K562 (cell line): ENCODE data around the gene ENDOU. TPM values are rescaled to one million over a fixed set of nuclear protein-coding genes. Genes with fewer than 3 reads are reported as not detected.

Source experiments
- ARID2 ChIP-seq: fragments of 450-650 bp; IDR thresholded peaks from 2 replicates; pipeline ENCODE4 v1.6.1; 2017; ENCODE audit warnings: antibody characterized with exemption, mild to moderate bottlenecking
- ARNT ChIP-seq, 2 experiments: fragments of 450-650 bp; IDR thresholded peaks; 2 replicates each; pipeline ENCODE4 v1.6.1; 2016; ENCODE audit warnings: mild to moderate bottlenecking in 1 of 2
- BCL6 ChIP-seq: fragments of 250-450 bp; sonication (Bioruptor Pico); IDR thresholded peaks from 2 replicates; pipeline ENCODE4 v1.4.0; 2020
- BCOR ChIP-seq: fragments of 450-650 bp; IDR thresholded peaks from 2 replicates; pipeline ENCODE4 v1.6.1; 2016
- CTCF ChIP-seq, 3 experiments: IDR thresholded peaks in 2 of 3; conservative IDR thresholded peaks in 1 of 3; 2 replicates each; pipeline ENCODE4 v1.5.1; 2011 to 2012; ENCODE audit warnings: low read length in 3 of 3, mild to moderate bottlenecking in 3 of 3, control low read depth in 2 of 3, improper control_type of control experiment in 1 of 3, inconsistent platforms in 1 of 3, low read depth in 1 of 3, mixed read lengths in 1 of 3, moderate library complexity in 1 of 3; ENCODE audit not compliant: insufficient read depth in 2 of 3
- ETV1 ChIP-seq: fragments of 450-650 bp; conservative IDR thresholded peaks from 2 replicates; pipeline ENCODE4 v1.6.1; 2016; ENCODE audit warnings: missing genetic modification characterization, control low read depth, low read depth, missing compliant biosample characterization
- HNRNPL ChIP-seq: fragments of 200-400 bp; formaldehyde crosslinking; IDR thresholded peaks from 2 replicates; pipeline ENCODE4 v1.6.1; 2017; ENCODE audit warnings: low read depth, mild to moderate bottlenecking, low read length
- ID3 ChIP-seq, 2 experiments: fragments of 250-450 bp in 1 of 2; fragments of 450-650 bp in 1 of 2; sonication (Bioruptor Pico) in 1 of 2; IDR thresholded peaks; 2 replicates each; pipeline versions ENCODE4 v1.6.1 to v1.8.0; 2016 to 2021; ENCODE audit warnings: mild to moderate bottlenecking in 2 of 2, moderate library complexity in 2 of 2, missing compliant biosample characterization in 1 of 2, missing genetic modification characterization in 1 of 2
- LCOR ChIP-seq: sonication (generic); formaldehyde crosslinking; IDR thresholded peaks from 2 replicates; pipeline ENCODE4 v1.8.0; 2022; ENCODE audit warnings: mild to moderate bottlenecking, missing genetic modification reagents
- MED1 ChIP-seq: sonication (generic); formaldehyde crosslinking; IDR thresholded peaks from 2 replicates; pipeline ENCODE4 v1.8.1; 2023; ENCODE audit warnings: missing genetic modification reagents, borderline replicate concordance
- RBM25 ChIP-seq: fragments of 200-400 bp; formaldehyde crosslinking; IDR thresholded peaks from 2 replicates; pipeline ENCODE4 v1.6.1; 2018; ENCODE audit warnings: low read length, low read depth, moderate library complexity; ENCODE audit not compliant: severe bottlenecking
- RCOR1 ChIP-seq, 2 experiments: IDR thresholded peaks; 2 replicates each; pipeline ENCODE4 v1.6.1; 2012; ENCODE audit warnings: low read depth in 2 of 2, low read length in 2 of 2, borderline replicate concordance in 1 of 2, improper control_type of control experiment in 1 of 2
- RNF2 ChIP-seq: sonication (generic); IDR thresholded peaks from 2 replicates; pipeline ENCODE4 v1.6.1; 2016
- SIX5 ChIP-seq, 2 experiments: IDR thresholded peaks; 2 replicates each; pipeline ENCODE4 v1.6.1; 2011; ENCODE audit warnings: low read length in 2 of 2, borderline replicate concordance in 1 of 2, low read depth in 1 of 2, mild to moderate bottlenecking in 1 of 2, moderate library complexity in 1 of 2; ENCODE audit not compliant: insufficient read depth in 1 of 2
- SMARCA5 ChIP-seq: fragments of 450-650 bp; IDR thresholded peaks from 2 replicates; pipeline ENCODE4 v1.6.1; 2016
- SMC3 ChIP-seq: conservative IDR thresholded peaks from 2 replicates; pipeline ENCODE4 v1.6.1; 2011; ENCODE audit warnings: low read depth, low read length, improper control_type of control experiment; ENCODE audit not compliant: insufficient read depth
- TEAD4 ChIP-seq, 2 experiments: sonication (generic) in 1 of 2; formaldehyde crosslinking in 1 of 2; IDR thresholded peaks; 2 replicates each; pipeline versions ENCODE4 v1.6.1 to v1.8.0; 2012 to 2022; ENCODE audit warnings: borderline replicate concordance in 1 of 2, inconsistent platforms in 1 of 2, low read length in 1 of 2, mild to moderate bottlenecking in 1 of 2, missing genetic modification reagents in 1 of 2
- TFAP4 ChIP-seq: sonication (generic); formaldehyde crosslinking; IDR thresholded peaks from 2 replicates; pipeline ENCODE4 v1.8.0; 2022; ENCODE audit warnings: missing genetic modification reagents, mild to moderate bottlenecking, moderate library complexity, borderline replicate concordance
- TSC22D4 ChIP-seq: fragments of 450-650 bp; IDR thresholded peaks from 2 replicates; pipeline ENCODE4 v1.6.1; 2016; ENCODE audit warnings: missing genetic modification characterization, missing biosample characterization, control low read depth
- USF1 ChIP-seq: sonication (generic); formaldehyde crosslinking; IDR thresholded peaks from 2 replicates; pipeline ENCODE4 v1.9.0; 2022; ENCODE audit warnings: mild to moderate bottlenecking, missing genetic modification reagents
- ZBTB2 ChIP-seq: fragments of 450-650 bp; IDR thresholded peaks from 2 replicates; pipeline ENCODE4 v1.6.1; 2016; ENCODE audit warnings: antibody characterized with exemption
- ZFX ChIP-seq: sonication (generic); formaldehyde crosslinking; IDR thresholded peaks from 2 replicates; pipeline ENCODE4 v1.8.0; 2022; ENCODE audit warnings: mild to moderate bottlenecking, missing genetic modification reagents, moderate library complexity
- ZKSCAN1 ChIP-seq: fragments of 150-350 bp; IDR thresholded peaks from 2 replicates; pipeline ENCODE4 v1.6.1; 2016; ENCODE audit warnings: low read depth, low read length
- polyA plus RNA-seq, 8 experiments: library from polyadenylated mRNA; depleted of rRNA in 4 of 8; stranded (reverse) in 5 of 8; unstranded in 3 of 8; fragments of >200 nt; fragmentation: Nextera tagmentation in 2 of 8; fragmentation: Illumina TruSeq in 1 of 8; extraction: Ambion mirVana in 2 of 8; extraction: Trizol in 1 of 8; gene quantifications; 2 replicates each; pipeline versions ENCODE4 v1.2.1 to v1.2.3, GENCODE V29; 2011 to 2014; ENCODE audit warnings: inconsistent platforms in 1 of 8, missing spikeins in 1 of 8
- total RNA-seq, 7 experiments: library from RNA; depleted of rRNA in 6 of 7; stranded (reverse); fragments of >200 nt in 6 of 7; fragmentation: Illumina TruSeq in 2 of 7; extraction: Trizol in 2 of 7; gene quantifications; 2 replicates each; pipeline versions ENCODE4 v1.2.1 to v1.2.3, GENCODE V29; 2011 to 2021; ENCODE audit warnings: low replicate concordance in 1 of 7

The ENDOU gene
- total and polyA plus RNA-seq, 9 of the 15 experiments (the other 6 are each of a cell fraction or from before 2014, with no cell fraction given): 0.03 TPM; not detected in 8

GRCh38 chr12:47742253-47742825 lies 17.0 kb upstream of the ENDOU start (continued):
- 0 out of 2 replicates have a peak, but pooled peaks have one; percentile 49 for TF ChIP-seq LCOR (CRISPR knock-in tag)
- TF ChIP-seq SMC3: peak; percentile 93
- TF ChIP-seq ZFX (CRISPR knock-in tag): no peak
- TF ChIP-seq BCL6: no peak
- TF ChIP-seq SIX5 (IDR thresholded peaks at IDR 0.05; ENCODE audit: borderline replicate concordance in 1 of 2, insufficient read depth in 1 of 2, low read depth in 1 of 2, low read length in 2 of 2): no peak
- TF ChIP-seq ETV1: peak; percentile 37; the same call in 1 of the 2 replicates
- peak; percentile 93 to 98 (median 97) for TF ChIP-seq CTCF (IDR thresholded peaks at IDR 0.05 in 2 of 3, conservative IDR thresholded peaks at IDR 0.05 in 1 of 3; ENCODE audit: insufficient read depth in 2 of 3, low read depth in 1 of 3, low read length in 3 of 3)
- TF ChIP-seq TEAD4 (IDR thresholded peaks at IDR 0.05; ENCODE audit: low read length): peak; percentile 35; the same call in 1 of the 2 replicates
- TF ChIP-seq TEAD4 (CRISPR knock-in tag; IDR thresholded peaks at IDR 0.05; ENCODE audit: borderline replicate concordance): no peak
- peak; percentile 100 for TF ChIP-seq ZKSCAN1
- peak in 1 of 2 experiments; percentile 26; a peak in 1 of 4 replicates for TF ChIP-seq ARNT (IDR thresholded peaks at IDR 0.05)
- TF ChIP-seq MED1 (CRISPR knock-in tag): no peak
- peak; percentile 75; the same call in 1 of the 2 replicates for TF ChIP-seq SMARCA5
- no peak for TF ChIP-seq ID3 (CRISPR knock-in tag; IDR thresholded peaks at IDR 0.05)
- TF ChIP-seq ID3 (tag; IDR thresholded peaks at IDR 0.05): 0 out of 2 replicates have a peak, but pooled peaks have one; percentile 65
- peak; percentile 38; the same call in 1 of the 2 replicates for TF ChIP-seq USF1 (CRISPR knock-in tag)
- TF ChIP-seq ZBTB2: no peak
- peak; percentile 90 for TF ChIP-seq RBM25
- TF ChIP-seq ARID2: peak; percentile 76; the same call in 1 of the 2 replicates
- no peak for TF ChIP-seq HNRNPL
- peak; percentile 49; the same call in 1 of the 2 replicates for TF ChIP-seq TFAP4
- no peak for TF ChIP-seq RNF2
- TF ChIP-seq RCOR1 (IDR thresholded peaks at IDR 0.05; ENCODE audit: borderline replicate concordance in 1 of 2, low read depth in 2 of 2, low read length in 2 of 2): peak in 1 of 2 experiments; percentile 79; a peak in 2 of 4 replicates
- peak; percentile 44; the same call in 1 of the 2 replicates for TF ChIP-seq BCOR
- no peak for TF ChIP-seq TSC22D4 (tag)
